Hematopoietic multipotent progenitor cell treated with erythropoietin and hydrocortisone succinate and interleukin-3 and kit ligand, for 17 days (in vitro differentiated cells): ENCODE data around the gene ALDH3A1.
"Not testable (repeated sequence)": the region's sequence is repeated elsewhere in the genome, so short reads cannot be mapped to it uniquely, and the experiment has no call there.

Experiments used
- DNase-seq: peaks from one replicate; pipeline ENCODE4 v3.0.0-alpha.2; 2015; ENCODE audit warnings: low spot score

ALDH3A1 gene

GRCh38 chr17:19747829-19748806 is at the start of gene ALDH3A1:
Gene ALDH3A1 (minus strand): TSS chr17:19748298. CDS start chr17:19745129, 3,169 bp downstream.
- DNase-seq: no peak

GRCh38 chr17:19796457-19796856 is 48.4 kb upstream of the ALDH3A1 start:
- no peak for DNase-seq

GRCh38 chr17:19791918-19792550 is 43.9 kb upstream of the ALDH3A1 start:
- no peak for DNase-seq

- DNase-seq: no peak
Measured at GRCh38 chr17:19787733-19788357, 39.7 kb upstream of the ALDH3A1 start.

GRCh38 chr17:19785854-19786253 is 37.8 kb upstream of the ALDH3A1 start:
- DNase-seq: no peak

- DNase-seq: no peak
Measured at GRCh38 chr17:19781488-19782458, 33.7 kb upstream of the ALDH3A1 start.

- no peak for DNase-seq
Measured at GRCh38 chr17:19780846-19781245, 32.7 kb upstream of the ALDH3A1 start.

GRCh38 chr17:19773534-19773933 is 25.4 kb upstream of the ALDH3A1 start:
- no peak for DNase-seq

- no peak for DNase-seq
Measured at GRCh38 chr17:19771971-19772630, 24.0 kb upstream of the ALDH3A1 start.

GRCh38 chr17:19770985-19771735 is 23.1 kb upstream of the ALDH3A1 start:
- DNase-seq: no peak

- no peak for DNase-seq
Measured at GRCh38 chr17:19769946-19770652, 22.0 kb upstream of the ALDH3A1 start.

- no peak for DNase-seq
Measured at GRCh38 chr17:19768046-19768782, 20.1 kb upstream of the ALDH3A1 start.

- DNase-seq: peak; percentile 70
Measured at GRCh38 chr17:19766421-19767270, 18.5 kb upstream of the ALDH3A1 start.

GRCh38 chr17:19766016-19766415 is 17.9 kb upstream of the ALDH3A1 start:
- no peak for DNase-seq

- not testable (repeated sequence) for DNase-seq
Measured at GRCh38 chr17:19763991-19764390, 15.9 kb upstream of the ALDH3A1 start.

GRCh38 chr17:19763416-19763815 is 15.3 kb upstream of the ALDH3A1 start:
- no peak for DNase-seq

- no peak for DNase-seq
Measured at GRCh38 chr17:19762515-19762961, 14.4 kb upstream of the ALDH3A1 start.

GRCh38 chr17:19760746-19761145 is 12.6 kb upstream of the ALDH3A1 start:
- no peak for DNase-seq
